ENCODE measurements around the gene APLF. TPM values are rescaled to one million over a fixed set of nuclear protein-coding genes. Genes with fewer than 3 reads are reported as not detected.

Gene APLF
- polyA plus RNA-seq, 1 experiment, result 3.6 TPM

DNA sequence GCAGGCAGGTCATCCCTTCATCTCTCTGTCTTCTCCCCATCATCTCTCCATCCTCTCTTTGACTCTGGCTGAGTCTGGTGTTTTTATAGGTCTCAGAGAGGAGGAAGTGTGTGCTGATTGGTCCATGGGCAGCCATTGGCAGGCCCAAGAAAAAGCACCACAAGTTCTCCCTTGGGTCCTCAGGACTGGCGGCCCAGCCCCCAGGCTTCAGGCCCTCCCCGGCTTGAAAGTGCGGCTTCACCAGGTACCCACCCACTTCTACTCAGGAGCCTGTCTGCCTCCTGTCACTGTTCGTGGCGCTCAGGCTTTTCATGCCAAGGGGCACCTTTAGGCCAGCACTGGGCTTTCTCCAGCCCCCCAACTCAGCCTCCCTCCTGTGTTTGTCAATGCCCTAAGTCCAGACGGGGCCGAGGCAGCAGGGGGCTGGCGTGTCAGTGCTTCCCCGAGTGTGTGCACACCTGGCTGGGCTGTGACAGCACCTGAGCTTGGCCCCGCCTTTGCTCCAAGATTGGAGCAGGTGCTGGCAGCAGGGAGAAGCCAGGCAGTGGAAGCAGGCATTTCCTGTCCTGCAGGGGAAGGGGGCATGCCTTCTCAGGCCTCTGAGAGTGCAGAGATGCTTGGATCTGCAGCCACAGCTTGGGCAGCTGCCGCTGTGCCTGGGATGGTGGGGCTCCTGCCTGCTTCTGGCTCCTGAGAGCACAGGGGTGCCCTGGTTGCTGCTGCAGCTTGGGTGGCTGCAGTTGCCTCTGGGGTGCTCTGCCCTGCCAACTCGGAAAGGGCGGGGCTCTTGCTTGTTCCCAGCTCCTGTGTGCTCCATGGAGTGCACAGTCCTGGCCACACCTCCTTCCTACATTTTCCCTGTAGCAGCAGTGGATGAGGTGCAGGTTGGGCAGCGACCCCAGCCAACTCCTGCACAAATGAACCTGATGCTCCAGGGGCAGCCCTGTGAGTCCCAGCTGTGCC, 34.4 kb upstream of the APLF start:
- CTCF ChIA-PET, result no interaction called here
- no peak for DNase-seq (ENCODE audit: low read depth, low spot score)
- Histone ChIP-seq H3K27me3 (ENCODE audit: control insufficient read depth, insufficient read depth, low read length) (no peaks in the 10 kb centered on the region), H3K9me3 (ENCODE audit: control insufficient read depth, insufficient read depth, low read length) (peaks cover 4% of the 10 kb centered on the region; the same call in 1 of the 2 replicates), H3K27ac (ENCODE audit: low read depth, low read length) (no peak overlapping the region), H3K4me3 (ENCODE audit: low read depth, low read length) (no peak overlapping the region)
- no peak for TF ChIP-seq CTCF (IDR thresholded peaks at IDR 0.05; ENCODE audit: low read depth, low read length)
- POLR2A ChIA-PET, result interaction anchor here (0.7 kb wide), 1 partner anchor 15 kb away, joined by 3 read pairs; no protein-coding TSS in a partner anchor

- POLR2A ChIA-PET, result no interaction called here
- TF ChIP-seq CTCF (IDR thresholded peaks at IDR 0.05; ENCODE audit: low read depth, low read length), result no peak
- H3K4me3 ChIP-seq (ENCODE audit: low read depth, low read length), result no peak overlapping the region
- DNase-seq (ENCODE audit: low read depth, low spot score), result no peak
- H3K27ac ChIP-seq (ENCODE audit: low read depth, low read length), result no peak overlapping the region
- peaks cover 4% of the 10 kb centered on the region; the same call in 1 of the 2 replicates for H3K9me3 ChIP-seq (ENCODE audit: control insufficient read depth, insufficient read depth, low read length)
- H3K27me3 ChIP-seq (ENCODE audit: control insufficient read depth, insufficient read depth, low read length), result no peaks in the 10 kb centered on the region
- CTCF ChIA-PET, result no interaction called here
These were observed 32.4 kb upstream of the APLF start for GRCh38 chr2:68434981-68435380.

DNA sequence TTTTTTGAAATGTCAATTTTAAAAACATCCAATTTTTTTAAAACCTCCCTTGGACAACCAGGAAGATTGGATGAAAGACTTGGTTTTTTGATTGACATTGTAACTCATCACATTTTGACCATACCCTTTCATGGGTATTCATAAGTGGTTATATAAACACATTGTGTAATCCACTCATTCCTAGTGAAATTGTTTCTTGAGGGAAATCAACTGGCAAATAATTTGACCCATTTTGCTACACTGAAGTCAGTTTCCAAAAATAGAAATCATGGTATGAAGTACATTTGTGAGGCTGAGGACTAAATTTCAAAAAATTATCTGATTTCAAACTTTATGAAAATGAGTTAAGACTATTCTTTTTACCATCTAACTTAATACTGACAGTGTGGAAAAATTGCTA, 31.8 kb upstream of the APLF start:
- TF ChIP-seq CTCF (IDR thresholded peaks at IDR 0.05; ENCODE audit: low read depth, low read length), result no peak
- no peak for DNase-seq (ENCODE audit: low read depth, low spot score)
- Histone ChIP-seq H3K9me3 (ENCODE audit: control insufficient read depth, insufficient read depth, low read length) (peaks cover 4% of the 10 kb centered on the region; the same call in 1 of the 2 replicates), H3K27ac (ENCODE audit: low read depth, low read length) (no peak overlapping the region), H3K4me3 (ENCODE audit: low read depth, low read length) (no peak overlapping the region), H3K27me3 (ENCODE audit: control insufficient read depth, insufficient read depth, low read length) (no peaks in the 10 kb centered on the region)
- ChIA-PET CTCF (no interaction called here), POLR2A (no interaction called here)

GRCh38 chr2:68436270-68436669, 31.1 kb upstream of the APLF start:
- H3K4me3 ChIP-seq (ENCODE audit: low read depth, low read length), result no peak overlapping the region
- no peak overlapping the region for H3K27ac ChIP-seq (ENCODE audit: low read depth, low read length)
- peaks cover 4% of the 10 kb centered on the region; the same call in 1 of the 2 replicates for H3K9me3 ChIP-seq (ENCODE audit: control insufficient read depth, insufficient read depth, low read length)
- H3K27me3 ChIP-seq (ENCODE audit: control insufficient read depth, insufficient read depth, low read length), result no peaks in the 10 kb centered on the region
- CTCF ChIA-PET, result interaction anchor here (0.6 kb wide), 1 partner anchor 27 kb away, joined by 3 read pairs; no protein-coding TSS in a partner anchor
- POLR2A ChIA-PET, result no interaction called here
- no peak for TF ChIP-seq CTCF (IDR thresholded peaks at IDR 0.05; ENCODE audit: low read depth, low read length)
- DNase-seq (ENCODE audit: low read depth, low spot score), result no peak
